B cell (primary cell): ENCODE measurements around the gene VOPP1. TPM values are rescaled to one million over a fixed set of nuclear protein-coding genes. Genes with fewer than 3 reads are reported as not detected.
"Not testable (repeated sequence)": the region's sequence is repeated elsewhere in the genome, so short reads cannot be mapped to it uniquely, and the experiment has no call there.

Experiments
- ATAC-seq: fragments of 200-7000 bp; cut with Tn5 transposase; one replicate; pipeline ENCODE4 v1.10.0; 2021; ENCODE audit warnings: low read depth, mild to moderate bottlenecking, moderate number of reproducible peaks, moderate library complexity
- CTCF ChIA-PET: fragments of 350-600 bp; sonication (Branson Sonifier 250); formaldehyde crosslinking; loops from one replicate; lab custom pipeline; 2021; ENCODE audit warnings: antibody characterized with exemption, inconsistent platforms; lab: Charles Lee
- POLR2A ChIA-PET: fragments of 350-600 bp; sonication (Branson Sonifier 250); formaldehyde crosslinking; loops from one replicate; lab custom pipeline; 2021; ENCODE audit warnings: antibody characterized with exemption; lab: Charles Lee
- DNase-seq: peaks from one replicate; pipeline ENCODE4 v3.0.0; 2013
- H2AFZ ChIP-seq: 2 replicates; pipeline ENCODE4 v1.6.1; 2012; ENCODE audit warnings: mild to moderate bottlenecking, low read depth, low read length; ENCODE audit not compliant: insufficient read depth, poor library complexity, severe bottlenecking
- H3K27ac ChIP-seq, 2 donors: 1 replicate in 1 of 2; 2 replicates in 1 of 2; pipeline ENCODE4 v1.5.1; 2012 to 2013; ENCODE audit warnings: low read length in 2 of 2, mild to moderate bottlenecking in 2 of 2, moderate library complexity in 1 of 2
- H3K27me3 ChIP-seq, 4 experiments: fragments of 200-600 bp in 1 of 4; sonication (generic) in 1 of 4; replicated peaks in 1 of 4; 1 replicate in 2 of 4; 2 replicates in 2 of 4; pipeline versions ENCODE4 v1.6.1 to v1.7.0; 2013 to 2016; ENCODE audit warnings: low read length in 3 of 4, mild to moderate bottlenecking in 2 of 4, mixed read lengths in 1 of 4, moderate library complexity in 1 of 4; ENCODE audit not compliant: insufficient read depth in 4 of 4, control insufficient read depth in 3 of 4; ENCODE audit errors: control extremely low read depth in 1 of 4
- H3K36me3 ChIP-seq, 2 experiments: replicated peaks in 1 of 2; 1 replicate in 1 of 2; 2 replicates in 1 of 2; pipeline versions ENCODE4 v1.6.1 to v1.7.1; 2013; ENCODE audit warnings: low read length in 1 of 2; ENCODE audit not compliant: insufficient read depth in 2 of 2, control insufficient read depth in 1 of 2; ENCODE audit errors: control extremely low read depth in 1 of 2, extremely low read depth in 1 of 2
- H3K4me1 ChIP-seq, 2 donors: fragments of 200-600 bp in 1 of 2; sonication (generic) in 1 of 2; 1 replicate in 1 of 2; 2 replicates in 1 of 2; pipeline versions ENCODE4 v1.5.1 to v1.6.1; 2013 to 2017; ENCODE audit warnings: low read length in 2 of 2; ENCODE audit not compliant: control insufficient read depth in 2 of 2, insufficient read depth in 2 of 2
- H3K4me2 ChIP-seq: replicated peaks from 2 replicates; pipeline ENCODE3; 2012; ENCODE audit warnings: mild to moderate bottlenecking, low read depth, low read length; ENCODE audit not compliant: poor library complexity, severe bottlenecking
- H3K4me3 ChIP-seq, 5 experiments: fragments of 200-600 bp in 1 of 5; sonication (generic) in 1 of 5; 1 replicate in 3 of 5; 2 replicates in 2 of 5; pipeline versions ENCODE4 v1.5.1 to v1.7.0; 2011 to 2016; ENCODE audit warnings: low read length in 4 of 5, mild to moderate bottlenecking in 4 of 5, low read depth in 2 of 5, control low read depth in 1 of 5, moderate library complexity in 1 of 5; ENCODE audit not compliant: insufficient read depth in 1 of 5; ENCODE audit errors: control extremely low read depth in 1 of 5, extremely low read depth in 1 of 5
- H3K79me2 ChIP-seq: fragments of 200-600 bp; sonication (generic); one replicate; pipeline ENCODE4 v1.6.0; 2016; ENCODE audit warnings: low read length; ENCODE audit not compliant: control insufficient read depth, insufficient read depth
- H3K9ac ChIP-seq: fragments of 200-600 bp; sonication (generic); 2 replicates; pipeline ENCODE4 v1.6.1; 2017; ENCODE audit warnings: mild to moderate bottlenecking, low read length, moderate library complexity
- H3K9me3 ChIP-seq, 3 donors: one replicate each; pipeline versions ENCODE4 v1.6.1 to v1.7.1; 2013; ENCODE audit warnings: low read length in 2 of 3; ENCODE audit not compliant: control insufficient read depth in 2 of 3, insufficient read depth in 1 of 3; ENCODE audit errors: control extremely low read depth in 1 of 3
- H4K20me1 ChIP-seq: 2 replicates; pipeline ENCODE4 v1.6.0; 2012; ENCODE audit warnings: mild to moderate bottlenecking, low read length; ENCODE audit not compliant: insufficient read depth, control insufficient read depth, poor library complexity, severe bottlenecking
- H3K27ac Mint-ChIP-seq: one replicate; pipeline ENCODE4 v1.8.0; 2021; ENCODE audit warnings: mixed read lengths
- H3K27me3 Mint-ChIP-seq: one replicate; pipeline ENCODE4 v1.8.0; 2021; ENCODE audit warnings: mixed read lengths
- H3K4me1 Mint-ChIP-seq: one replicate; pipeline ENCODE4 v1.8.0; 2021; ENCODE audit warnings: mixed read lengths
- H3K4me3 Mint-ChIP-seq: one replicate; pipeline ENCODE4 v1.8.0; 2021; ENCODE audit warnings: mixed read lengths
- H3K9me3 Mint-ChIP-seq: one replicate; pipeline ENCODE4 v1.8.0; 2022; ENCODE audit warnings: mixed read lengths; ENCODE audit not compliant: insufficient read depth
- WGBS: methylation state at CpG from one replicate; pipeline ENCODE4 v1.1.5; 2013; ENCODE audit warnings: missing lambda C conversion rate; ENCODE audit not compliant: insufficient coverage; 5-methylcytosine and 5-hydroxymethylcytosine counted together
- intact Hi-C: fragments of 100-400 bp; cut with micrococcal nuclease; formaldehyde crosslinking; loops from one replicate; pipeline ENCODE4 v1.10.0; 2022
- polyA plus RNA-seq: library from polyadenylated mRNA; depleted of rRNA; stranded (reverse); fragments of >200 nt; gene quantifications from 2 replicates; pipeline ENCODE4 v1.2.3, GENCODE V29; 2012
- total RNA-seq, 2 donors: library from RNA; stranded (reverse); fragments of 120-200 nt in 1 of 2; gene quantifications; 1 replicate in 1 of 2; 2 replicates in 1 of 2; pipeline versions ENCODE4 v1.2.3 to v1.2.4, GENCODE V29; 2013 to 2022

Gene VOPP1
- total and polyA plus RNA-seq, 2 donors (not counting 1 experiment from before 2014, with no cell fraction given) = 53.2 to 256 TPM

DNA sequence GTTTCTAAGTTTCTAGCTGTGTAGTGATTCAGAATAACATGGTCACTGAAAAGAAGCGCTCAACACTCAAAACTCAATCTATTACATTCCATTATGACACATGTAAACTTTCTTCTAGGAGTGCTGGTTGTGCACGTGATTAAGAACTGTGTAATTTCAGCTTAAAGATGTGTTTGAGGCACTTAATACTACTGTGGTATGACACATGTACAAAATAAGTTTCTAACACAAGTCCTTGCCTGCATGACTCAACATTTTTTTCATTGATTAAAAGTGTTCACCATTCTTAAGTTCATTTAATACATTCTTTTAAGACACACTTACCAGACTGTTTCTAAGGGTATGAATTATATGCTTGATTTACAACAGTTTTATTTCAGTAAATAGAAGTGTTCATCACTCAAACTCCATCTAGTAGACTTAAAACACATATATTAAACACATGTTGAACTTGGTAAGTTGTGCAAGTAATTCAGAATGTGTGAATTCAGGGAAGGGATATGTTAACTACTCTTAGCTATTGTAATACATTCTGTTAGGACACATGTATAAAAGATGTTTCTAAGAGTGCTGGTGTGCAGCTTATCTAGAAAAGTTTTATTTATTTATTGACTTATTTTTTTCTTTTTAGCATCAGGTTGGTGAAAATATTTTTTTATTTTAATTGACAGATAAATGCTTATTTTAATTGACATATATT is 42.2 kb upstream of the VOPP1 start:
- H3K36me3 ChIP-seq, H3K9ac ChIP-seq, H3K4me2 ChIP-seq, H3K79me2 ChIP-seq, H3K27ac ChIP-seq, H3K4me3 Mint-ChIP-seq, intact Hi-C loops, H3K4me3 ChIP-seq, H4K20me1 ChIP-seq, H3K9me3 Mint-ChIP-seq, H3K9me3 ChIP-seq, POLR2A ChIA-PET, H3K4me1 ChIP-seq, H3K27me3 ChIP-seq, H2AFZ ChIP-seq, DNase-seq, H3K27ac Mint-ChIP-seq, H3K4me1 Mint-ChIP-seq, ATAC-seq: not testable (repeated sequence)
- peaks cover 16% of the 10 kb centered on the region for H3K27me3 Mint-ChIP-seq
- CTCF ChIA-PET = interaction anchor here (0.6 kb wide), 1 partner anchor 370 kb away, joined by 3 read pairs; no protein-coding TSS in a partner anchor
- no CpG with 5 or more reads among the region's 2 CpGs for WGBS

DNA sequence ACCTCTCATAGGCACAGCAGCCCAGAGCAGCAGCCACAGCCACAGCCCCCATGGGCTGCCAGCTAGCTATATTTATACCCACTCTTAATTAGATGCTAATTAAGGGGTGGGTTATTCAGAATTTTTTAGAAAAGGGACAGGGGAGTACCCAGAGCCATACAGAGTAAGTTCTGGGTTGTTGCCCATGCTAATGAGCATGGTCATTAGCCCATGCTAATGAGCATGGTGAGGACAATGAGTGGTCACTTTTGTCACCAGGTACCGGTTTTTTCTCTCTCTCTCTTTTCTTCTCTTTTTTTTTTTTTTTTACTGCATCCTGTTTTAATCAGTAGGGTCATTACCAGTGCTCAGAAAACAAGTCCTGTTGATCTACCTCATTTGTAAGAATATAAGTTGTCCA is 37.4 kb upstream of the VOPP1 start:
- H3K4me2 ChIP-seq, POLR2A ChIA-PET, H3K27ac Mint-ChIP-seq: not testable (repeated sequence)

DNA sequence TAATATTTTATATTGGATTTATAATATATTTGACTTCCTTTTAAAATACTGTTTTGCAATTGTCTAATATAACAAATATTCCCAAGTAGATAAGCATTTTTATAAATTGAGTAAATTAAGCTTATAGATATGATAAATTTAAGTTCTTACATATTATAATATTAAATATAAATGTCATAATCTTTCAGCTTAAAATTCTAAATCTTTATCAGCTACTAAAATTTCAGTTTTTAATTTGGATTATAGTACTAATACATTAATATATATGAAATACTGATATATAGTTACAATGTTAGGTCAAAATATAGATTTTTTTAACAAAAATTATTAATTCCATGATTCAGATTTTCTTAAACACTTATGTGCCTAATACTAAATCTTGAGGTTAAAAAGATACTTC is 33.4 kb upstream of the VOPP1 start:
- H2AFZ ChIP-seq, H4K20me1 ChIP-seq, H3K27me3 ChIP-seq, intact Hi-C loops, H3K4me1 ChIP-seq, ATAC-seq, POLR2A ChIA-PET, H3K4me2 ChIP-seq, H3K9me3 ChIP-seq, H3K27ac Mint-ChIP-seq, H3K4me1 Mint-ChIP-seq, H3K9ac ChIP-seq, H3K9me3 Mint-ChIP-seq, H3K36me3 ChIP-seq, H3K79me2 ChIP-seq, H3K27ac ChIP-seq, H3K4me3 ChIP-seq, DNase-seq, H3K27me3 Mint-ChIP-seq, H3K4me3 Mint-ChIP-seq: not testable (repeated sequence)
- CTCF ChIA-PET = interaction anchor here (1.2 kb wide), 1 partner anchor 173 kb away, joined by 3 read pairs; no protein-coding TSS in a partner anchor

More for the DNA sequence above, 37.4 kb upstream of the VOPP1 start:
- DNase-seq, ATAC-seq, H3K9ac ChIP-seq, H3K36me3 ChIP-seq, H3K27me3 ChIP-seq, H3K79me2 ChIP-seq, H3K4me3 Mint-ChIP-seq, H3K9me3 ChIP-seq, H3K4me1 ChIP-seq, H3K9me3 Mint-ChIP-seq, H4K20me1 ChIP-seq, CTCF ChIA-PET, H3K27ac ChIP-seq, H3K4me1 Mint-ChIP-seq, H3K4me3 ChIP-seq, H2AFZ ChIP-seq, intact Hi-C loops, H3K27me3 Mint-ChIP-seq: not testable (repeated sequence)
- no CpG with 5 or more reads among the region's 1 CpG for WGBS
